ENCODE measurements around the gene TMED10.
A peak's percentile ranks its signal among the peaks of the same experiment; 100 is the strongest.

Gene TMED10

DNA sequence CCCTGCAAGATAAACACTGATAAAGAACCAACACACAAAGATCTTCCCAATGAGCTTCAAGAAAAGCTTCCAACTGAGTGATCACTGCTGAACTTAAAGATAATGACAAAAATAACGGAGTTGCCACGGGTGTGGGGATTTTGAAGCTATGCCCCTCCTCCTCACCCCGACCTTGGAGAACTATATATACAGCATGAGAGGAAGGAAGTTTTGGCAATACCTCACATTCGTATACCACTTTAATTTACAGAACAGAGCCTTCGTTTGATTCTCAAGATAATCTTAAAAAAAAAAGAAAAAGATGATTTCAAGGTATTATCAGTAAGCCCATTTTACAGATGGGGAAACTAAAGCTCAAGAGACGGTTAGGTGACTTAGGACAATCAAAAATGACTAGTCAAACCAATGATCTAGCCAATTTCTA, 50.3 kb downstream of the TMED10 start:
- peak; percentile 41 to 58 for DNase-seq

GRCh38 chr14:75125617-75126016, 50.8 kb downstream of the TMED10 start:
- no peak for DNase-seq

DNA sequence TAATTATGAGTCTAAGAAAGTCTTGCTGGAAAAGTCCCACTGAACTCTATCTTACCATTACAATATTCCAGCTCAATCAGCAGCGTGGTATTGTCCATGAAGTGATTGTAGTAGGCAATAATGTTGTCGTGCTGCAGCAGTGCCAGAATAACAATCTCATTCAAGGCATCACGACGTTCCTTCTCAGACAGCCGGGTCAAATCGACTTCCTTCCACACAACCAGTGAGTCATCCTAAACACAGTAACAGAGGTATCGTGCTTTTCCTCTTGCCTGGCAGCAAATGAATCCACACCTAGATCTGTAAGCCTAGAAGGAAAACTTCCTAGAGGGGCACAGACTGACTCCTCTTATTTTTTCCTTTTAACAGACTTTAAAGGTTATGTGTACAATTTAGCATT, 52.4 kb downstream of the TMED10 start:
- peak; percentile 60 to 61 for DNase-seq

- no peak for DNase-seq
Observed at GRCh38 chr14:75121552-75121951, 54.9 kb downstream of the TMED10 start.

DNA sequence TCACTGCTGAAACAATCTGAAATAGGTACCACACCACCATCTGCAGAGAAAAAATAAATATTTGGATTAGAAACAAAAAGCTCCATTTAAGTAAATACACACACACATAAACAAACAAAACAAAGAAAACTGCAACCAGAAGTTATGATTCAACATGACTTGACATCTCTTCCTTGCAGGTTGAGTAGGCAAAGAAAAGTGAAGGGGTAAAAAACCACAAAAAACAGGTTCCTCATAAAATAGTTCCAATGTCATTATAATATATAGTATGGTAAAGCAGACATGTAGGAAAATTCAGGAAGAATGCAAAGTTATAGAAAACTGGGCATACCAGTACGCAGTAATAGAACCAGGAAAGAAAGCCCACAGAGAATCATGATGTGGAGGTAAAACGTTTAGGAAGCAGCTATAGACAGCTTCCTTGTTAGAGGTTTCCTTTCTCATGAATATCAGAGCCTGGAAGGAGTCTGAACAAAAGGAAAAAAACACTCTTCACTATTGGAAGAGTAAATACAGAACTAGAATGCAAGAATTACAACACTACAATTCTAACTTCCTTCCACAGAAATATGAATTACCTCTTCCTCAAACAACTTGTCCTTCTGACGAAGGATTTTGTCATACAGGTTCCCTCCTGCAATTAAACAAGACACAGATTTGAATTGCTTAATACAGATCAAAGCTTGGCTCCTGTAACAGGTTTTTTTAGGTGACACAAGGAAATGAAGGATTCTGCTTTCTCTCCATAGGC, 55.7 kb downstream of the TMED10 start:
- DNase-seq: peak; percentile 48 to 58

GRCh38 chr14:75119056-75119455, 57.4 kb downstream of the TMED10 start:
- DNase-seq: no peak

DNA sequence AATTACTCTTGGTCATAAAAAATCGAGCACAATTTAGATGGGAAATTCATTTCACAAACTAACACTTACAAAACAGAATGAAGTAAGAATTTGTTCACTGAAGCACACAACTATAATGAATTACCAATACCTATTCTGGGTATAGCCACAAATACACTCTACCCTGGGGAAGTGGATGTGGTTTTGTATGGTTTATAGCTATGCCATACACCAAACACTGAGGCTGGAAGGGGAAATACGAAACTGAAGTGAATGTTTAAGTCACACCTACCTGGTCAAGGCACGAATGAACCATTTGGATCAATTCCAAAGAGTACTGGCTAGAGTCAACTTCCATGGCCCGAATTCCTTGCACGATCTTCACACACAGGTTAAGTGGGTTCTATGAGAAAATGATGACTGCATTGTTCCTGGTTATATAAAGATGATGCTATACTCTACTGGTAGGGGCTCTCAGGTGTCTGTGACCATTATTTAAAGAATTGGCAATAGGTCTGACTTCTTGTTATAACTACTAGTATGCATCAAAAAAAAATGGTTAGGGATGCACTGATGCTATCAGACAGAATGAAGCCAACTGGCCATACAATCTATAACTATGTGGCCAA, 62.4 kb downstream of the TMED10 start:
- DNase-seq: no peak

DNA sequence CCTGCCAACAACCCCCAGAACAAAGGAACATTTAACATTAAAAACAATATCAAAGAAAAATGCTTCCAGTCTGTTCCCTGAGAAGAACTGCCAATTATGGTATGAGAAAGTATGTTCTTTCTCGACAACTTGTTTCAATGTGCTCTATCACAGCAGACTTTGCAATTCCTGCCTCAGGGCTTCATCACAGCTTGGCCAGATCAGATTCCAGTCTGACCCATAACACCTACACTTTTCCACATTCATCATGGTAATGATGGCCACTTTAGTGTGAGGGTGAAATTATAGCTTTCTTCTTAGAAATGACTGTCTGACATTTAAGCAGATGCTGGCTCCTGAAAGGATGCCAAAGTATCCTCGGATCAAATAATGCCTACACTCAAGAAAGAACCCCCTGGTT, 66.5 kb downstream of the TMED10 start:
- no peak for DNase-seq

- peak in 1 of 2 donors; percentile 67 for DNase-seq
Observed at GRCh38 chr14:75107186-75107585, 69.2 kb downstream of the TMED10 start.

GRCh38 chr14:75101491-75101890, 74.9 kb downstream of the TMED10 start:
- no peak for DNase-seq

DNA sequence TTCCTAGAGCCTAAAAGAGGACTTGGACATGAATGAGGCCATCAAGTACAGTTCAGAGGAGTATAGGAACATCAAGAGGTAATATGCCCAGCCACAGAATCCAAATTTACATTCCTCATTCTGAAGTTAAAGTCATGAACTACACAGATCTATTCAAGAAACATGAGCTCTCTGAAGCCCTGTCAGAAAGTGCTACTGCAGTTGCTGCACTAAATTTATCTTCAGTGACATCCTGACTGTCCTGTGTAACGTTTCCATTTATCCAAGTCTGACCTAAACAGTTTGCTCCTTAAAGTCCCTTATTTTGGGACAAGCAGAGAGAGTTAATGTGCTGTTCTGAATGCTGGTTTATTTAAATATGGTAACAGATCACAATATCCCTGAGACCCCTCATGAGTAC, 77.7 kb downstream of the TMED10 start:
- no peak for DNase-seq

DNA sequence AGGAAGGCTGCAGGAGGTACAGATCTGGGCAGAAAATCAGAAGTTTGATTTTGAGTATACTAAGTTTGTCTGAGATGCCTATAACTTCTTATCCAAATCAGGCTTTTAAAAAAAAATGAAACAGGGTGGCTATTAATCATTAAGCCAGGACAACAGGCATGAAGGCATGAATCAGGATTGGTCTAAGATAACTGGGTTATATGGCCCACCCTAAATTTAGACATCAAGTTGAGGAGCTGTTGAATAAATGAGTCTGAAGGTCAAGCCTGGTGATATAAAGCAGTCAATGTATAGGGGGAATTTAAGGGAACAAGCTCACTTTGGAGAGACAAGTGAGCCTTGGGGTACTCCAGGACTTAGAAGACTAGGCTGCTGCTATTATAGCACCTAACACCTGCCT, 78.2 kb downstream of the TMED10 start:
- DNase-seq: no peak

DNA sequence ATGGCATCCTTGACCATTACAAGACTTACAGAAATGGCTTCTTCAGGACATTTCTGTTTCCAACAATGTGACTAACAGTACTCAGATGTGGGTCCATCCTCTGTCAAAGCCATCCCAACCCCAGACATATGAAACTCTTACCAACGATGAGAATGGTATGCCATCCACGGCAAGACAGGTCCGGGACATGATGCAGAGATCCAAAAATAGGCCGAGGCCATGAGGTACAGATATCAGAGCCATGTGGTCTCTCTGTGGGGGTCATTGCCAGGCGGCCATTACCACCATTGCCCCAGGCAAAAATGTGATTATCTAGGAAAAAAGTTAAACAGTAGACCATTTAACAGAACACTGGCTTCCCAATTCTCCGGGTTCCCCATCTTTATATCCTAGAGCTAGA, 79.5 kb downstream of the TMED10 start:
- DNase-seq: no peak

DNA sequence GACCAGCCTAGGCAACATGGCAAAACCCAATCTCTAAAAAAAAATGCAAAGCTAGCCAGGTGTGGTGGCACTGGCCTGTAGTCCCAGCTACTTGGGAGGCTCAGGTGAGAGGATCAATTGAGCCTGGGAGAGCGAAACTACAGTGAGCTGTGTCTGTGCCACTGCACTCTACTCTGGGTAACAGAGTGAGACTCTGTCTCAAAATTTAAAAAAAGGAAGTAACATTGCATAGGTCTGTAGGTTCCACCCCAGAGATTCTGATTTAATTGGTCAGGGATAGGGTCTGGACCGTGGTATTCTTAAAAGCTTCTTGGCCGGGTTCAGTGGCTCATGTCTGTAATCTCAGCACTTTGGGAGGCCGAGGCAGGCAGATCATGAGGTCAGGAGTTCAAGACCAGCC, 80.7 kb downstream of the TMED10 start:
- DNase-seq: no peak

DNA sequence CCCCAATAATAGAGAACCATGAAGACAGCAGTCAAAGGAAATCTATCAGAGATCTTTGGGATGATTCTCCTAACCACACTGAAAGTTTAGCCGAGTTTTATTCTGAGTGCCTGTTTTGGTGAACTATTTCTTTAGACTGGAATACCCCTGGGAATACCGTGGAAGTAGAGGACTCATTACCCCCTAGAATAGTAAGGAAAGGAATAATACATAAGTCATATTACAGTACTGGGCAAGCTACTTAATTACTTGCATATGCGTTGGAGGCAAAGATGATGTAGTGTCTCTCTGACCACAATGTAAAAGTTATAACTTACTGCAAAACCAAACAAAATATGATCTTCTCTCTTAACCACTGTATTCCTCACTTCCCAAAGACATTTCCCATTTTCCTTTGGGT, 81.5 kb downstream of the TMED10 start:
- no peak for DNase-seq

- no peak for DNase-seq
Observed at GRCh38 chr14:75092698-75093097, 83.7 kb downstream of the TMED10 start.

DNA sequence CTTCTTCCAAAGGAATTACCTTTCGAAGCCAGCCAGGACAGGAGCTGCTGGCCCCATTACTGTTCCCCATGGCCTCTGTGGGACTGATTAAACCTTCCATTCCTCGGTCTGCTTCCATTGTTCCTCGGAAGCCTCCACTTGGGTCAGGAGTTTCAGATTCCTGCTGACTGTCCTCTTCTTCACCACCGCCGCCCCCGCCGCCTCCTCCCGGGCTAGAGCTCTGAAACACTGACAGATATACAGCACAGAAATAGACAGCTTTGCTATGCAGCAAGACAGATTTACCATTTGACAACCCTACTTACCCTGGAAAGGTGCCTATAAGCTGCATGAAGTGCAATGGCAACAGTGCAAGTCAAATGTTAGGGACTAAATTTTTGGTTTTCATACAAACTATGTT, 85.2 kb downstream of the TMED10 start:
- no peak for DNase-seq

DNA sequence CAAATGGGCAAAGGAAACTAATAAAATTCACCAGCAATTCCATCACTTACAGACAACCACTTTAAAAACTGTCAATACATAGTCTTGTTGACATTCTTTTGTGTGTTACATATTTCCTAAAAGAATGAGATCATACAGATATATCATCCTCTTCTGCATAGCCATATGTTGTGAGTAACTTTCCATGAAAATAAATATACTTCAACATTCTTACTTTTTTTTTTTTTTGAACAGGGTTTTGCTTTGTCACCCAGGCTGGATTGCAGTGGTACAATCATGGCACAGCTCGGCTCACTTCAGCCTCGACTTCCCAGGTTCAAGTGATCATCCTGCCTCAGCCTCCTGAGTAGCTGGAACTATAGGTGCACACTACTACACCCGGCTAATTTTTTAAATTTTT, 86.1 kb downstream of the TMED10 start:
- no peak for DNase-seq

GRCh38 chr14:75088566-75089373, 87.6 kb downstream of the TMED10 start:
- DNase-seq: peak; percentile 21 to 78

DNA sequence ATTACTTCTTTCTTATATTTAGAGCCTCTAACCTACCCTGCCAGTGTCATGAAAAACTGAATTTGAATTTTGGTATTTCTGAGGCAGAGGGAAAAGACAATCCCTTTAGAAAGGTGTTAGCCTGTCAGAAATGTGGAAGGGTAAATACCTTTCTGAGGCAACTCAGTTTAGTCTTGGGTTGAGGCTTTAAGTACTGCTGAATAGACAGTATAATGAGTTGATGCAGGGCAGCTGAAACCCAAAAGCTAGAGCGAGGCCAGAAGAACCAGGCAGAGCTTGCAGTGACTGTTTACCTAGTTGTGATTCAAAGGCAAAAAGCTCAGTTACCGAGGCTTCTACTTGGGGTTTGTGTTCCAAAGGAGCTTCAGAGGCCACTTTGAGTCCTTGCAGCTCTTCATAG, 88.3 kb downstream of the TMED10 start:
- no peak for DNase-seq

DNA sequence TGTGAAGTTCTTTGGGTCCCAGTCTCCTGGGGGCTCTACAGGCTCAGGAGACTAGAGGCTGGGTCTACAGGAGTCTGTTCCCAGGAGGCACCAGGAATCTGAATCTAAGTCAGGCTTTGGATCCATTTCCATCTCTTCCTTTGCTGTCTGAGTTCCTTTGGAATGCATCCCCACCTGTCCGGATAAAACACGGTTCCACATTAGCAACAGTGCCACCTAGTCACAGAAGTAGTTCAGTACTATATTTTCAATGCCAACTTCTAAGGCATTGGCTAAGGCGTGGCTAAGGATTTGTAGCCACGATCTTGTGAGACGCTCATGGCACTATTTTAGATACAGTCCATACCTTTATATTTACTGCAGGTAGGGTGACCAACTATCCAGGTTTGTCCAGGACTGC, 91.9 kb downstream of the TMED10 start:
- DNase-seq: no peak

GRCh38 chr14:75083271-75083670, 93.1 kb downstream of the TMED10 start:
- no peak for DNase-seq

- DNase-seq: no peak
Observed at GRCh38 chr14:75081660-75082229, 94.7 kb downstream of the TMED10 start.

Data from inflammatory macrophage treated with lipopolysaccharide for 1 hour (primary cell).